Measurements from ENCODE around the gene PPM1L.
A peak's percentile ranks its signal among the peaks of the same experiment; 100 is the strongest.

PPM1L gene

GRCh38 chr3:160758929-160759577, 3.0 kb downstream of the PPM1L start:
- DNase-seq (ENCODE audit: extremely low read depth in 1 of 2, low read depth in 1 of 2), result no peak

- DNase-seq (ENCODE audit: extremely low read depth in 1 of 2, low read depth in 1 of 2), result no peak
Measured at GRCh38 chr3:160763073-160763472, 7.0 kb downstream of the PPM1L start.

- no peak for DNase-seq (ENCODE audit: extremely low read depth in 1 of 2, low read depth in 1 of 2)
Measured at GRCh38 chr3:160765211-160765610, 9.2 kb downstream of the PPM1L start.

- DNase-seq (ENCODE audit: extremely low read depth in 1 of 2, low read depth in 1 of 2), result no peak
Measured at GRCh38 chr3:160768031-160768430, 12.0 kb downstream of the PPM1L start.

GRCh38 chr3:160768918-160769317, 12.9 kb downstream of the PPM1L start:
- no peak for DNase-seq (ENCODE audit: extremely low read depth in 1 of 2, low read depth in 1 of 2)

- DNase-seq (ENCODE audit: extremely low read depth in 1 of 2, low read depth in 1 of 2), result no peak
Measured at GRCh38 chr3:160771811-160772459, 15.9 kb downstream of the PPM1L start.

- no peak for DNase-seq (ENCODE audit: extremely low read depth in 1 of 2, low read depth in 1 of 2)
Measured at GRCh38 chr3:160773722-160774121, 17.7 kb downstream of the PPM1L start.

- DNase-seq (ENCODE audit: extremely low read depth in 1 of 2, low read depth in 1 of 2), result no peak
Measured at GRCh38 chr3:160774172-160774571, 18.1 kb downstream of the PPM1L start.

- DNase-seq (ENCODE audit: extremely low read depth in 1 of 2, low read depth in 1 of 2), result no peak
Measured at GRCh38 chr3:160778480-160778879, 22.4 kb downstream of the PPM1L start.

- DNase-seq (ENCODE audit: extremely low read depth in 1 of 2, low read depth in 1 of 2), result no peak
Measured at GRCh38 chr3:160779040-160779439, 23.0 kb downstream of the PPM1L start.

- no peak for DNase-seq (ENCODE audit: extremely low read depth in 1 of 2, low read depth in 1 of 2)
Measured at GRCh38 chr3:160780245-160780644, 24.2 kb downstream of the PPM1L start.

GRCh38 chr3:160781402-160781801, 25.4 kb downstream of the PPM1L start:
- no peak for DNase-seq (ENCODE audit: extremely low read depth in 1 of 2, low read depth in 1 of 2)

- DNase-seq (ENCODE audit: extremely low read depth in 1 of 2, low read depth in 1 of 2), result no peak
Measured at GRCh38 chr3:160781863-160782262, 25.8 kb downstream of the PPM1L start.

GRCh38 chr3:160784853-160785252, 28.8 kb downstream of the PPM1L start:
- no peak for DNase-seq (ENCODE audit: extremely low read depth in 1 of 2, low read depth in 1 of 2)

GRCh38 chr3:160790726-160791125, 34.7 kb downstream of the PPM1L start:
- no peak for DNase-seq (ENCODE audit: extremely low read depth in 1 of 2, low read depth in 1 of 2)

GRCh38 chr3:160792540-160792939, 36.5 kb downstream of the PPM1L start:
- DNase-seq (ENCODE audit: extremely low read depth in 1 of 2, low read depth in 1 of 2), result no peak

GRCh38 chr3:160793722-160794252, 37.8 kb downstream of the PPM1L start:
- DNase-seq (ENCODE audit: extremely low read depth in 1 of 2, low read depth in 1 of 2), result no peak

- DNase-seq (ENCODE audit: extremely low read depth in 1 of 2, low read depth in 1 of 2), result no peak
Measured at GRCh38 chr3:160796089-160796812, 40.2 kb downstream of the PPM1L start.

GRCh38 chr3:160796813-160797164, 40.8 kb downstream of the PPM1L start:
- no peak for DNase-seq (ENCODE audit: extremely low read depth in 1 of 2, low read depth in 1 of 2)

- DNase-seq (ENCODE audit: extremely low read depth in 1 of 2, low read depth in 1 of 2), result no peak
Measured at GRCh38 chr3:160797356-160797755, 41.3 kb downstream of the PPM1L start.

GRCh38 chr3:160801386-160802118, 45.5 kb downstream of the PPM1L start:
- peak; percentile 10 to 42 for DNase-seq (ENCODE audit: extremely low read depth in 1 of 2, low read depth in 1 of 2)
